IPS DF 4.7 (cell line): Measurements from ENCODE around the gene GRID2IP.
"Not testable (repeated sequence)": the region's sequence is repeated elsewhere in the genome, so short reads cannot be mapped to it uniquely, and the experiment has no call there.

Source experiments
- DNase-seq: peaks from one replicate; pipeline ENCODE4 v3.0.0-alpha.2; 2013; ENCODE audit warnings: low spot score; ENCODE audit errors: extremely low read depth

The GRID2IP gene

GRCh38 chr7:6551016-6551511, at the start of gene GRID2IP:
TSS of gene GRID2IP (minus strand) at chr7:6551461. CDS start at chr7:6551436, 25 bp downstream.
- DNase-seq = no peak

- no peak for DNase-seq
These were observed 48.8 kb upstream of the GRID2IP start for GRCh38 chr7:6600093-6600492.

- no peak for DNase-seq
These were observed 39.4 kb upstream of the GRID2IP start for GRCh38 chr7:6590645-6591110.

- DNase-seq = no peak
These were observed 38.8 kb upstream of the GRID2IP start, which contains the start of gene INTS15 for GRCh38 chr7:6589829-6590644. TSS of gene INTS15 (plus strand) at chr7:6590021. CDS start at chr7:6590284, 263 bp downstream.

GRCh38 chr7:6589151-6589828, 38.0 kb upstream of the GRID2IP start:
- DNase-seq = no peak

GRCh38 chr7:6588566-6588965, 37.3 kb upstream of the GRID2IP start:
- DNase-seq = no peak

- not testable (repeated sequence) for DNase-seq
These were observed 34.6 kb upstream of the GRID2IP start for GRCh38 chr7:6585746-6586432.

GRCh38 chr7:6579446-6579845, 28.2 kb upstream of the GRID2IP start:
- DNase-seq = no peak

- no peak for DNase-seq
These were observed 27.1 kb upstream of the GRID2IP start for GRCh38 chr7:6578114-6579084.

- DNase-seq = no peak
These were observed 26.3 kb upstream of the GRID2IP start, which contains the start of gene ZDHHC4 for GRCh38 chr7:6577369-6578113. TSS of gene ZDHHC4 (plus strand) at chr7:6577454. CDS start at chr7:6580562, 3,108 bp downstream.

GRCh38 chr7:6576867-6577368, 25.7 kb upstream of the GRID2IP start:
- not testable (repeated sequence) for DNase-seq

- no peak for DNase-seq
These were observed 25.0 kb upstream of the GRID2IP start for GRCh38 chr7:6576024-6576866.

- DNase-seq = no peak
These were observed 24.2 kb upstream of the GRID2IP start for GRCh38 chr7:6575281-6576023.

GRCh38 chr7:6571160-6571779, 20.0 kb upstream of the GRID2IP start:
- DNase-seq = no peak

GRCh38 chr7:6567886-6568285, 16.6 kb upstream of the GRID2IP start:
- DNase-seq = no peak

- no peak for DNase-seq
These were observed 14.4 kb upstream of the GRID2IP start for GRCh38 chr7:6565655-6566054.
